Measurements from ENCODE around the gene NAV2.

NAV2 gene

GRCh38 chr11:19712281-19713195, at the start of gene NAV2:
Gene NAV2, plus strand, starts transcription at chr11:19712837. Its CDS starts 859 bp downstream, at chr11:19713696.
- DNase-seq (ENCODE audit: low spot score), result peak; percentile 90

- no peak for DNase-seq (ENCODE audit: low spot score)
Observed at GRCh38 chr11:19663206-19663605, 49.4 kb upstream of the NAV2 start.

GRCh38 chr11:19664886-19665548, 47.6 kb upstream of the NAV2 start:
- no peak for DNase-seq (ENCODE audit: low spot score)

GRCh38 chr11:19666951-19667350, 45.7 kb upstream of the NAV2 start:
- no peak for DNase-seq (ENCODE audit: low spot score)

- no peak for DNase-seq (ENCODE audit: low spot score)
Observed at GRCh38 chr11:19669511-19669910, 43.1 kb upstream of the NAV2 start.

GRCh38 chr11:19670030-19670791, 42.4 kb upstream of the NAV2 start:
- no peak for DNase-seq (ENCODE audit: low spot score)

GRCh38 chr11:19672586-19673206, 39.9 kb upstream of the NAV2 start:
- no peak for DNase-seq (ENCODE audit: low spot score)

- DNase-seq (ENCODE audit: low spot score), result no peak
Observed at GRCh38 chr11:19673924-19674729, 38.5 kb upstream of the NAV2 start.

- DNase-seq (ENCODE audit: low spot score), result no peak
Observed at GRCh38 chr11:19674836-19675235, 37.8 kb upstream of the NAV2 start.

- DNase-seq (ENCODE audit: low spot score), result no peak
Observed at GRCh38 chr11:19675397-19675796, 37.2 kb upstream of the NAV2 start.

- no peak for DNase-seq (ENCODE audit: low spot score)
Observed at GRCh38 chr11:19676475-19677380, 35.9 kb upstream of the NAV2 start.

- DNase-seq (ENCODE audit: low spot score), result no peak
Observed at GRCh38 chr11:19677381-19678080, 35.1 kb upstream of the NAV2 start.

GRCh38 chr11:19679952-19680828, 32.4 kb upstream of the NAV2 start:
- DNase-seq (ENCODE audit: low spot score), result peak; percentile 59

- no peak for DNase-seq (ENCODE audit: low spot score)
Observed at GRCh38 chr11:19680829-19681368, 31.7 kb upstream of the NAV2 start.

GRCh38 chr11:19683141-19683805, 29.4 kb upstream of the NAV2 start:
- no peak for DNase-seq (ENCODE audit: low spot score)

- DNase-seq (ENCODE audit: low spot score), result no peak
Observed at GRCh38 chr11:19683862-19684491, 28.7 kb upstream of the NAV2 start.

- DNase-seq (ENCODE audit: low spot score), result no peak
Observed at GRCh38 chr11:19686234-19686633, 26.4 kb upstream of the NAV2 start.

Data from LoVo (cell line).